NCI-H1105 treated with DMSO at 0.1 percent for 48 hours (cell line): ENCODE results near the gene EDNRA.

Experiments used
- DNase-seq: peaks from one replicate; lab custom pipeline; 2025; lab: John Stamatoyannopoulos, UW

Gene EDNRA

GRCh38 chr4:147542229-147542990 is 61.5 kb downstream of the EDNRA start:
- DNase-seq = no peak

DNA sequence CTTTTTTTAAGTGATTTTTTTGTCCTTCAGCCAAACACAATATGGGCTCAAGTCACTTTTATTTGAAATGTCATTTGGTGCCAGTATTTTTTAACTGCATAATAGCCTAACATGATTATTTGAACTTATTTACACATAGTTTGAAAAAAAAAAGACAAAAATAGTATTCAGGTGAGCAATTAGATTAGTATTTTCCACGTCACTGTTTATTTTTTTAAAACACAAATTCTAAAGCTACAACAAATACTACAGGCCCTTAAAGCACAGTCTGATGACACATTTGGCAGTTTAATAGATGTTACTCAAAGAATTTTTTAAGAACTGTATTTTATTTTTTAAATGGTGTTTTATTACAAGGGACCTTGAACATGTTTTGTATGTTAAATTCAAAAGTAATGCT is 62.1 kb downstream of the EDNRA start:
- DNase-seq = no peak

DNA sequence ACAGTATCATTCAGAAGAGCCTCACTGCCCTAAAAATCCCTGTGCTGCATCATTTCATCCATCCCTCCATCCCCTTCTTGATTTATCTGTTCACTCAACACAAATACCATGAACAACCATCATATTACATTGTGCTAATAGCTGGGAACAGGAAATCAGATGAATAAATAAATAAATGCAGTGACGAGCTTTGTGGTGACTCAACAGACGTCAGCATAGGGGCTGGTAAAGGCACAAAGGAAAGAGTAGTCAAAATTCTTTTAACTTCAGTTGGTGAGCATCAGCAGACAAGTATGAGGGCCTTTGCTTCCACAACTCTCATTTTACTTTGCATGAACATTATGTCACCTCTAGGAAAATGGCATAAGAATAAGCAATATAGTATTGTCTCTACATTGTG is 65.5 kb downstream of the EDNRA start:
- no peak for DNase-seq

DNA sequence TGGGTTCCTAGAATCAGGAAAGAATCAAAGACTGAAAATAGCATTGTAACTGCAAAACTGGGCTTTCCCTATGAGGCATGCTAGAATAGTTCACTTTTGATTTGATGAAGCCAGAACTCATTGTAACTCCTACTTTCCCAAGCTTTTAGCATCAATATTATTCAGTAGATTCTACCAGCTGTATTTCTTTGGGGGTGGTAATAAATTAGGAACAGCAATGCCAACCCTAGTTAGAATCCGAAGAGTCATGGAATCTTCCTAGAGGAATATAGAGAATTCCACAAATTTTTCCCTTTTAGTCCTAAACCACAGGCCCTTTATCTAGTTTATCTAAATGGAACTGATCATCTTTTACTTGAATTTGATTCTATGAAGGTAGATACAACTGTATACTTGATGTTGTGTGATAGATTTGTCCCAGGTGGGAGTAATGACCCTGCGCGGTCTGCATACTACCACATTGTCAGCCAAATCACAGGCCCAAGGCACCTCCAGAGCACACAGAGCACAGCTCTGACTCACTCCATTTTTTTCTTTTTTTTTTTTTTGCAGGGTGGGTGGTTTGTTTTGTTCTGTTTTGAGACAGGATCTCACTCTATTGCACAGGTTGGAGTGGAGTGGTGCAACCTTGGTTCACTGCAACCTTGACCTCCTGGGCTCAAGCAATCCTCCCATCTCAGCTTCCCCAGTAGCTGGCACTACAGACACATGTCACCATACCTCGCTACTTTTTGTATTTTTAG is 66.6 kb downstream of the EDNRA start:
- no peak for DNase-seq

DNA sequence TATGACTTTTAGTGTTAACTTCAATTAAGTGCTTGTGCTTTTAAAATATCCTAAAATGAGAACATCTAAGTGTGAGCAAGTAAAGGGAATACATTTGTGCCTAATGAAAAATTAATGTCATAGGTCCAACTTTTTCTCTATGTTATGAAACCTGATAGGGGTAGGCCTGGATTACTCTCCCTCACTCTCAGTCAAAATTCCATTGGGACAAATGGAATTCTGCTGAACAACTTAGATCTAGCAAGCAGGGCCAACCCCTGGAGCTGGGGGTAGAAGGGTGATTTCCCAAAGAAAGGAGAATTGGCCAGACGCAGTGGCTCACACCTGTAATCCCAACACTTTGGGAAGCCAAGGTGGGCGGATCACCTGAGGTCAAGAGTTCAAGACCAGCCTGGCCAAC is 67.4 kb downstream of the EDNRA start:
- DNase-seq = no peak

DNA sequence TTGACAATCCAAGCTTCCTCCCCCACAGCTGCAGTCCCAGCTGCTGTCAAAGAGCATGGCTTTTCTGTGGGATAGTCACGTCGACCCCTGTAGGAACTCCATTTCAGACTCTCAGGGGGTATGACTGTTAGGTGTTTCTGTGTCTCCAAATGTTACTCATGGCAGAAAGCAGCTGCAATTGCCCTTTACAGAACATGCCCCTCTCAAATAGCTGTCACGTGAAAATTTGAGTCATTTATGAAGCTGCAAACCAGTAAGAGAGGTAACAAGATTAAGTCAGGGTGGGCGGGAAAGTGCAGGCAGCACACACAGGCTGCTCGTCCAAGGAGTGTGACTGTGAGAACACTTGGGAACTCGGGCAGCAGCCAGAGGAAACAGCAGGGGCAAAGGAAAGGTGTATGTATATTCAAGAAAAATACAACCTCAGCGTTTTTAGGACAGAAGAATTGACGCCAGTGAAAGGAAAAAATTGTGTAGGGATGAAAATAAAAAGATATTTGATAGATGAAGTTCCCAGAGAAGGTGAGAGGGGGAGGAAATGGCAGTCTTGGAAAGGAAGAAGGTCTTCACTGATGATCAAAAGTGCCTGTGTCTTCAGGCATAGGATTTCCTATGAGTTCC is 69.8 kb downstream of the EDNRA start:
- DNase-seq = no peak

- DNase-seq = no peak
These were observed 79.7 kb downstream of the EDNRA start for GRCh38 chr4:147560625-147561024.

DNA sequence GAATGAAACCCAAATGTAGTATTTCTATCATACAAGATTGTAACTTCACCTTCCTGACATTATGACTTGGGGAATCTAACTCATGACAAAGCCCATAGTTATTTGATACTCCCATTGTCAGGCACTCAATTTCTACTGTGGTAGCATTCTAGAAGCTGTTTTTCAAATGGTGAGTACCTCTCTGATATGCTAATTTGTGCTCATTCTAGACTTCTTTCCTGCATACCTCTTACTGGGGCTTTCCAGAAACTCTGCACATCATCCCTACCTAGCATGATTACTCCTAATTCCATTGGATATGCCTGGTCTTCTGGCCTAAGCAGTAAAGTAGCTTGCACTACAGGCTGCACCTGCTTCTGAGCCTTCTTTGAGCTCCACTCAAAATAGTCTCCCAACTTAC is 85.9 kb downstream of the EDNRA start:
- no peak for DNase-seq

DNA sequence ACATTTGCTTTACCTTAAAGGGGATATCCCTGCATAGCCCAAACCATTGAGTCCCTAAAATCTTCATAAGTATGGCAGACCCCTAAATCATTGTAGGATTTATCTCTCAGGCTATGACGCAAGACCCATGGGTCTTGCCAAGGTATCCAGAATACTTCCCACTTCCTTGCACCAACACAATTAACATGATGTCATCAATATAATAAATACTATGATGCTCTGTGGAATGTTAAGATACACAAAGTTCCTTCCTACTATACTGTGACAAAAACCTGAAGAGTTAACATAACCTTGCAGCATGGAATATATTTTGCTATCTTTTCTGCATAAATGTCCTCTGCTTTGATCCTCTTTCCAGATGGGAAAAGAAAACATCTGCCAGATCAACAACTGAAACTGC is 86.4 kb downstream of the EDNRA start:
- no peak for DNase-seq

GRCh38 chr4:147570616-147571015 is 89.7 kb downstream of the EDNRA start:
- DNase-seq = no peak

DNA sequence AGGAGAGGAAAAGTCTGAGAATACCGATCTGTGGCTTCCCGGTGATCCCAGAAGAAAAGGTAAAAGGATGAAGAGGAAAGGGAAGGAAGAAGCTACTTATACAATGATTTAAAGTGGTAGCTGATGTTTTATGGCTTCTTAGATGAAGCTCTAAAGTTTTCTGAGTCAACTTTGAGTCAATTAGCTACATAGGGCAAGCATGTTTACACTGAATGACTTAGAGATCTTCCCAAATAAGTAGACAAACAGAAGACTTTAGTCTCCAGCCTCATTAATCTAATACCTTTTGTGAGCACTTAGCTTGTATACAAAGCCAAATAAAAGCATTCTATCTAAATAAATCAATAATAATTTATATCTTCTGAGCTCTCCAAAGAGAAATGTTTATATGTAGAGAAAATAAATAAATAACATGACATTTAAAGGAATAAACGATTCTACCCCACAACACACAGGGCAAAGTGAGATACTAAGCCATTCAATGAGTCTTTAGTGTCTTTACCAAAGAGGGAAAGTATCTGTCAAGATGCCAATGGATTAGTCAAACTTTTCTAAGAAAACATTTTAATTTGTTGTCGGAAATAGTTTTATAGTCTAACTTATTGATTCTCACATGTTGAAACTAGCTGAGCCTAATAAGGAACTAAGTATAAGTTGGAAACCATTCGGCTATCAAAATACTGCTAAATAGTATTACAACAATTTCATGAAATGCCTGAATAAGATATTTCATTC is 90.3 kb downstream of the EDNRA start:
- no peak for DNase-seq

- no peak for DNase-seq
These were observed 95.2 kb downstream of the EDNRA start for GRCh38 chr4:147576084-147576483.

DNA sequence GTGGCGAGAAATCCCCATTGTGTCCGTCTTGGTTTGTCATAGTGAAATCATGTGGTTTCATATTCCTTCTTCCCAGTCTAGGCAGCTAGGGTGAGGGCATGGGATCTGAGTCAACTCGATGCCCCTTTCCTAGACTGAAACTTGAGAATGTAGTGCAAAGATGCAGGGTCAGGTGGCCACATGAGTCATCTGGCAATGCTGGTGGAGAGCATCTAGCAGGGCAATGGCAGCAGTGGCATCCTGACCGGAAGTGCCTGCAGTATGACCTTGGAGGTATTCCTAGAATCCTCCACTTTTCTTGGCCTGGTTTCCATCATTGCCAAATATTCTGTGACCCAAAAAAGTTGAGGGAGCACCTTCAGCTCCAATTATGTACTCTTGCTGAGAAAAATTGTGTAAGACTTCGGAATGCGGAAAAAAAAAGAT is 97.2 kb downstream of the EDNRA start:
- DNase-seq = no peak

DNA sequence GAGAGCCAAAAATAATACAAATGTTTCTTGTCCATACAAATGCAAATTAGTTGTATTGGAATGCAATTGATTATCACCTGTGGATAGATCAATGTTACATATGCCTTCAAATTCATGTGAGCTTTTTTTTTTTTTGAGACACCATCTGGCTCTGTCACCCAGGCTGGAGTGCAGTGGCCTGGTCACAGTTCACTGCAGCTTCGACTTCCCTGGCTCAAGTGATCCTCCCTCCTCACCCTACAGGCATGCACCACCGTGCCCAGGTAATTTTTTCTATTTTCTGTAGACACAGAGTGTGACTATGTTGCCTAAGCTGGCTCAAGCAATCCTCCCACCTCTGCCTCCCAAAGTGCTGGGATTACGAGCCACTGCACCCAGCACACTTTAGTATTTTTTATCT is 97.7 kb downstream of the EDNRA start:
- DNase-seq = no peak

- DNase-seq = no peak
These were observed 99.5 kb downstream of the EDNRA start for GRCh38 chr4:147580396-147580795.

DNA sequence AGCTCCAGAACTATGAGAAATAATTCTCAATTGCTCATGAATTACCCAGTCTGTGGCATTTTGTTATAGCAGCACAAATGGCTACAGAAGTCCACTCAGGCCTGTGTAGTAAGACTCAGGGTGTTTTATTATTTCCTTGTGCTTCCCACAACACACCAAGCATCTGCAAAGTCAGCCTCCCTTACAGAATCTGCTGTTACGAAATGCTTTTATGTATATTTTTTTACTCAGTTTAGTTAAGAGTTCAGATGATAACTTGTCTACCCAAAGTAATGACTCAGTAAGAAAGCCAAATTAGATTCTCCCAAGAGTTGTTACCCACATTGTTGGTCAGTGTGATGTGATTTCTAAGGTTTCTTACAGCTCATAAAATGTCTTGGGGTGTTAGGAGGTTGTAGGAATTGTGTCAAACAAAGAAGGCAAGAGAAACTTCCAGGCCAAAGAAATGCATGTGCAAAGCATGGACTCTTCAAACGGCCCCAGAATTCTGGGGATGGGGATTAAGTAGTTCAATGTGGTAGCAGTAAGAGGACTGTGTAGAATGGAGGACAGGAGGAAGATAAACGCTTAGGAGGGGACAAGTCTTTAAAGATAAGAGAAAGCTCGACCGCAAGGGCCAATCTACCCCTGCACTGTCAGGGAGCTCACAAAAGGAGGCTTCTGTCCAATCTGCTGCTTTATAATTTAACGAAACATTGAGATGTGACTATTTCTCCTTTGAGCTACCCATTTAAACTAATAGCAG is 100.9 kb downstream of the EDNRA start:
- no peak for DNase-seq

- no peak for DNase-seq
These were observed 101.6 kb downstream of the EDNRA start for GRCh38 chr4:147582386-147583060.

DNA sequence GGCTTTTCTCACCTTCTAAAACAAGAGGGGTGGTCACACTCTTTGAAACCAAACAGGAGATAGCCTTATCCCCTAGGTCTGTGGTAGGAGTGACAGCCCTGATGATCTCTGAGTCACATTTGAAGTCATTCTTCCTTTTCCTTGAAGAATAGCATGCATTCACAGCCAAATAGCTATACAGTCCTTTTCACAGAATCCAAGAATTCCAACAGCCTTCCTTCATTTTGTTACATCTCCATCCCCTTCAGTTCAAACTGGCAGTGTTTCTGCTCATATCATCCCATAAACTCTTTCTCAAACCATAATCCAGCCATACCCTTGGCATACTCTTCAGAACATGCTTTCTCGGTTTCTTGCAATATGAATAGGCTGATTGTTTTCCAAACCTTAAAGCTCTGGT is 103.0 kb downstream of the EDNRA start:
- DNase-seq = no peak

DNA sequence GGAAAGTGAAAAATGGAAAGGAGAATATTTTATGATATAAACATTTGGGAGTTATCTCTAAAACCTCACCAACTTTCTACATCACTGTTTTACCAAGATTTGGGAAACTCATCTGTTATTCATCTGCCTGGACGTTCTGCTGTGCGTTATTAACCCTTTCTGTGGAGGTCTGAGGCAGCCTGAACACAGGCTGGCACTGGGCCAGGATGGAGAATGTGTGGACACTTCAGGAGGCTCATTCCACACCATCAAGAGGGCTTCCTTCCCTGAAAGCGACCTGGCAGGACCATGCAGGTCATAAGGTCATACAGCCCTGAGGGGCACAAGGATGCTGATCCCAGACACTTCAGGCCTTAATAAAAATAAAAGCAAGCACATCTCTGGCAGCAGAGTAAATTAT is 105.1 kb downstream of the EDNRA start:
- no peak for DNase-seq

- DNase-seq = no peak
These were observed 105.7 kb downstream of the EDNRA start for GRCh38 chr4:147586637-147587036.

- no peak for DNase-seq
These were observed 106.1 kb downstream of the EDNRA start for GRCh38 chr4:147587041-147587440.
